Activated CD4-positive, alpha-beta T cell treated with anti-CD3 and anti-CD28 coated beads, Interleukin-2, amount 10 ng/mL, durations not matched to agents 7 days and 5 days (primary cell): ENCODE measurements around the gene ZC4H2. TPM values are rescaled to one million over a fixed set of nuclear protein-coding genes. Genes with fewer than 3 reads are reported as not detected.
A peak's percentile ranks its signal among the peaks of the same experiment; 100 is the strongest.
"Not testable (repeated sequence)": the region's sequence is repeated elsewhere in the genome, so short reads cannot be mapped to it uniquely, and the experiment has no call there.

Experiments used
- CTCF ChIA-PET: fragments of 350-600 bp; sonication (Branson Sonifier 250); formaldehyde crosslinking; loops from one replicate; lab custom pipeline; 2021; ENCODE audit warnings: antibody characterized with exemption; lab: Charles Lee
- POLR2A ChIA-PET: fragments of 350-600 bp; sonication (Branson Sonifier 250); formaldehyde crosslinking; loops from one replicate; lab custom pipeline; 2021; ENCODE audit warnings: antibody characterized with exemption; lab: Charles Lee
- DNase-seq: peaks from one replicate; pipeline ENCODE4 v3.0.0-alpha.2; 2020
- H3K27ac Mint-ChIP-seq: one replicate; pipeline ENCODE4 v1.8.0; 2021; ENCODE audit warnings: mild to moderate bottlenecking, moderate library complexity, mixed read lengths
- H3K27me3 Mint-ChIP-seq: one replicate; pipeline ENCODE4 v1.8.0; 2021; ENCODE audit warnings: mixed read lengths
- H3K36me3 Mint-ChIP-seq: one replicate; pipeline ENCODE4 v1.8.0; 2021; ENCODE audit warnings: low read depth, mixed read lengths
- H3K4me1 Mint-ChIP-seq: one replicate; pipeline ENCODE4 v1.8.0; 2021; ENCODE audit warnings: mixed read lengths
- H3K4me3 Mint-ChIP-seq: one replicate; pipeline ENCODE4 v1.8.0; 2021; ENCODE audit warnings: mild to moderate bottlenecking, moderate library complexity, mixed read lengths
- H3K9me3 Mint-ChIP-seq: one replicate; pipeline ENCODE4 v1.8.0; 2021; ENCODE audit warnings: mixed read lengths
- total RNA-seq, 2 experiments: library from RNA; stranded (reverse); gene quantifications; one replicate each; pipeline ENCODE4 v1.2.3, GENCODE V29; 2021

Gene ZC4H2
- total RNA-seq, 2 experiments from 2014 or later: 17.9 to 23.4 TPM

DNA sequence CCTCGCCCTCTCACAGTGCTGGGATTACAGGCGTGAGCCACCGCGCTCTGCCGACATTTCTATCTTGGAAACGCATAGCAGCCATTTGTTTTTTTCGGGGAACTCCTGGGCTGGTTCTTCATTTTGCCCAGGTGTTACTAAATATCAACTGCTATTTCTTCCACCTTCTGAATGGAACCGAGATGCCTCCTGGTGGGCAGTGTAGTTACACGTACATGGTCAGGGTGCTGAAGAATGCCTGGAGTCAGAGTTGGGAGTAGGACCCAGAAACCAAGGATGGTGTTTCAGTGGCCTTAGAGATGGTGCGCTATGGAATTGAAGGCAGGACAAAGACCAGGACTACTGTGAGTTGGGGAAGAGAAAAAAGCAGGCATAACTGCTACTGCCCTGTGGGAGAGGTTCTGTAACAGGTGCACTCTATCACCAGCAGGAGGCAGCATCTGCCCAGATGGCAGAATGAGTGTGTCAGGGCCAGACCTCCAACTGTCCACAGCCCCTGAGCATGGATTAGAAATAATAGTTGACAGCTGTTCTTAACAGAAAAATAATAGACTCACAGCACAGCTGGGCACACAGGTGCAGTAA, 81.7 kb downstream of the ZC4H2 start:
- DNase-seq: peak; percentile 41
- CTCF ChIA-PET: interaction anchor here (0.7 kb wide), 1 partner anchor 33 kb away, joined by 3 read pairs; no protein-coding TSS in a partner anchor
- Mint-ChIP-seq H3K36me3 (peaks cover 3% of the 10 kb centered on the region), H3K27me3 (no peaks in the 10 kb centered on the region), H3K9me3 (peaks cover 18% of the 10 kb centered on the region), H3K4me3 (no peak overlapping the region), H3K27ac (peak overlapping the region; percentile 66), H3K4me1 (peaks cover 16% of the 10 kb centered on the region)
- POLR2A ChIA-PET: no interaction called here

DNA sequence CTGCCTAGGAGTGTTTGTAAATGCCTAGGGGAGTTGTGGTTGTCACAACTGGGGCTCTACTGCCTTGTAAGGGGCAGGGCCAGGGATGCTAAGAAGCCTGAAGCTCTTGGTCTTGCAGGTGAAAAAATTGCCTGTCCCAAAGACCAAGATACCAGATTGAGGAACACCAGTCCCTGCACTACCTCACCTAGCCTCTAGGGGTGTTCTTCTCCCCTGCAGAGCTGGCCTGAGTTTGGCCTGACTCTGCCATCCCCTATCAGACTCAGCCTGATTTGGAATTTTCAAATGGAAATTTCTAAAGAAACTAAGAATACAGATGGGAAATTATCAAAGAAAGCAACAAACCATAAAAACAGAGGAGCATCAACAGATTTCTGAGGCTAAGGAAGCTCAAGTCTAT, 90.4 kb downstream of the ZC4H2 start:
- ChIA-PET CTCF (interaction anchor here (1.4 kb wide), 1 partner anchor 122 kb away, joined by 3 read pairs; no protein-coding TSS in a partner anchor), POLR2A (no interaction called here)
- Mint-ChIP-seq H3K27me3 (no peaks in the 10 kb centered on the region), H3K36me3 (no peaks in the 10 kb centered on the region), H3K9me3 (peaks cover 6% of the 10 kb centered on the region), H3K4me3 (no peak overlapping the region), H3K27ac (no peak overlapping the region), H3K4me1 (no peaks in the 10 kb centered on the region)
- DNase-seq: no peak

DNA sequence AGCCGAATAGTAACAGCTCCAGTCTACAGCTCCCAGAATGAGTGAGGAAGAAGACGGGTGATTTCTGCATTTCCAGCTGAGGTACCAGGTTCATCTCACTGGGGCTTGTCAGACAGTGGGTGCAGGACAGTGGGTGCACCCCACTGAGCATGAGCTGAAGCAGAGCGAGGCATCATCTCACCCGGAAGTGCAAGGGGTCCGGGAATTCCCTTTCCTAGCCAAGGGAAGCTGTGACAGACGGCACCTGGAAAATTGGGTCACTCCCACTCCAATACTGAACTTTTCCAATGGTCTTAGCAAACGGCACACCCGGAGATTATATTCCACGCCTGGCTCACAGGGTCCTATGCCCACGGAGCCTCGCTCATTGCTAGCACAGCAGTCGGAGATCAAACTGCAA, 97.5 kb downstream of the ZC4H2 start:
- H3K4me3 Mint-ChIP-seq, H3K4me1 Mint-ChIP-seq, POLR2A ChIA-PET, DNase-seq, H3K27me3 Mint-ChIP-seq, H3K36me3 Mint-ChIP-seq, CTCF ChIA-PET, H3K27ac Mint-ChIP-seq: not testable (repeated sequence)
- H3K9me3 Mint-ChIP-seq: peaks cover 13% of the 10 kb centered on the region

DNA sequence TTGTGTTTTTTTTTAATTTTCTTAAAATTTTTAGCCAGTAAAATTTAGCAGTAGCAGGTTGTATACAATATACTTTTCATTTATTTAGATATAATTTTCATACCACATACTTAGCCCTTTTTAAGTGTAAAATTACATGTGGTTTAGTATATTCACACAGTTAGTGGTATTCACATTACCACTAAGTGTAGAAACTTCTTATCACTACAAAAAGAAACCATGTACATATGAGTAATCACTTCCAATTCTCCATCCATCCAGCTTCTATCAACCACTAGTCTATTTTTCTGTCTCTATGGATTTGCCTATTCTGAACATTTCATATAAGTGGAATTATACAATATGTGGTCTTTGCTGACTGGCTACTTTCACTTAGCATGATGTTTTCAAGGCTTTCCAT, 109.0 kb downstream of the ZC4H2 start:
- DNase-seq: no peak
- POLR2A ChIA-PET: no interaction called here
- Mint-ChIP-seq H3K36me3 (peaks cover 15% of the 10 kb centered on the region), H3K9me3 (peaks cover 22% of the 10 kb centered on the region), H3K4me1 (peaks cover 16% of the 10 kb centered on the region), H3K27ac (no peak overlapping the region), H3K4me3 (no peak overlapping the region), H3K27me3 (no peaks in the 10 kb centered on the region)
- CTCF ChIA-PET: no interaction called here

Other genes with a start within 250 kb of the ZC4H2 start
- 1 to 10 TPM; 1.6 to 1.8 TPM for gene ZC3H12B, start 58.4 kb upstream of the ZC4H2 start, total RNA-seq